DMS114 treated with DMSO at 0.1 percent for 48 hours (cell line): ENCODE measurements around the gene CASP8.
"Not testable (repeated sequence)": the region's sequence is repeated elsewhere in the genome, so short reads cannot be mapped to it uniquely, and the experiment has no call there.

Source experiments
- DNase-seq: peaks from one replicate; lab custom pipeline; 2025; ENCODE audit not compliant: unreplicated experiment; lab: John Stamatoyannopoulos, UW

Gene CASP8

GRCh38 chr2:201269764-201270163, 9.4 kb downstream of the CASP8 start:
- DNase-seq, result no peak

GRCh38 chr2:201270293-201271001, 10.1 kb downstream of the CASP8 start:
- no peak for DNase-seq

- DNase-seq, result no peak
Measured at GRCh38 chr2:201271917-201272316, 11.6 kb downstream of the CASP8 start.

- DNase-seq, result no peak
Measured at GRCh38 chr2:201273330-201273983, 13.1 kb downstream of the CASP8 start.

- no peak for DNase-seq
Measured at GRCh38 chr2:201275069-201275468, 14.7 kb downstream of the CASP8 start.

- DNase-seq, result no peak
Measured at GRCh38 chr2:201275990-201276389, 15.7 kb downstream of the CASP8 start.

GRCh38 chr2:201276511-201276910, 16.2 kb downstream of the CASP8 start:
- no peak for DNase-seq

GRCh38 chr2:201279079-201279478, 18.7 kb downstream of the CASP8 start:
- no peak for DNase-seq

- no peak for DNase-seq
Measured at GRCh38 chr2:201280191-201281040, 20.1 kb downstream of the CASP8 start.

- DNase-seq, result no peak
Measured at GRCh38 chr2:201285499-201285898, 25.2 kb downstream of the CASP8 start.

GRCh38 chr2:201290457-201291148, 30.3 kb downstream of the CASP8 start:
- DNase-seq, result not testable (repeated sequence)

- DNase-seq, result no peak
Measured at GRCh38 chr2:201298462-201299052, 38.2 kb downstream of the CASP8 start.

GRCh38 chr2:201299929-201300328, 39.6 kb downstream of the CASP8 start:
- not testable (repeated sequence) for DNase-seq

- no peak for DNase-seq
Measured at GRCh38 chr2:201307876-201308275, 47.5 kb downstream of the CASP8 start.

GRCh38 chr2:201308914-201309313, 48.6 kb downstream of the CASP8 start:
- DNase-seq, result no peak

GRCh38 chr2:201313362-201313761, 53.0 kb downstream of the CASP8 start:
- no peak for DNase-seq

- no peak for DNase-seq
Measured at GRCh38 chr2:201319511-201319910, 59.2 kb downstream of the CASP8 start.

- DNase-seq, result no peak
Measured at GRCh38 chr2:201320257-201320656, 59.9 kb downstream of the CASP8 start.

- no peak for DNase-seq
Measured at GRCh38 chr2:201320701-201321100, 60.4 kb downstream of the CASP8 start.

GRCh38 chr2:201322772-201323171, 62.4 kb downstream of the CASP8 start:
- DNase-seq, result no peak

- no peak for DNase-seq
Measured at GRCh38 chr2:201327678-201328077, 67.3 kb downstream of the CASP8 start.
